HepG2 (cell line): ENCODE data around the gene FGGY. TPM values are rescaled to one million over a fixed set of nuclear protein-coding genes. Genes with fewer than 3 reads are reported as not detected.

Experiments
- ARNT2 ChIP-seq: sonication (generic); formaldehyde crosslinking; IDR thresholded peaks from 2 replicates; pipeline ENCODE4 v1.8.0; 2022; ENCODE audit warnings: mild to moderate bottlenecking, low read depth, missing genetic modification reagents, moderate library complexity
- BORCS8-MEF2B ChIP-seq: sonication (generic); formaldehyde crosslinking; IDR thresholded peaks from 2 replicates; pipeline ENCODE4 v1.8.0; 2022; ENCODE audit warnings: mild to moderate bottlenecking, missing genetic modification reagents
- CEBPG ChIP-seq: IDR thresholded peaks from 2 replicates; pipeline ENCODE4 v1.6.1; 2016
- CREB1 ChIP-seq, 2 experiments: fragments of 450-650 bp in 1 of 2; IDR thresholded peaks; 2 replicates each; pipeline ENCODE4 v1.6.1; 2016 to 2017; ENCODE audit warnings: control low read depth in 1 of 2, mild to moderate bottlenecking in 1 of 2, missing compliant biosample characterization in 1 of 2, missing genetic modification characterization in 1 of 2
- ELF3 ChIP-seq: IDR thresholded peaks from 2 replicates; pipeline ENCODE4 v1.6.1; 2016; ENCODE audit warnings: missing genetic modification reagents, missing compliant biosample characterization
- ETV6 ChIP-seq: sonication (generic); formaldehyde crosslinking; conservative IDR thresholded peaks from 2 replicates; pipeline ENCODE4 v1.4.0; 2020; ENCODE audit warnings: missing genetic modification reagents
- JUN ChIP-seq: sonication (generic); formaldehyde crosslinking; IDR thresholded peaks from 2 replicates; pipeline ENCODE4 v1.4.0; 2020; ENCODE audit warnings: mild to moderate bottlenecking, missing genetic modification reagents
- MIXL1 ChIP-seq: IDR thresholded peaks from 2 replicates; pipeline ENCODE4 v1.6.1; 2016
- NAIF1 ChIP-seq: sonication (generic); formaldehyde crosslinking; IDR thresholded peaks from 2 replicates; pipeline ENCODE4 v1.5.0; 2020; ENCODE audit warnings: mild to moderate bottlenecking, missing genetic modification reagents, borderline replicate concordance
- PBX2 ChIP-seq: IDR thresholded peaks from 2 replicates; pipeline ENCODE4 v1.6.1; 2016; ENCODE audit warnings: control low read depth
- RARA ChIP-seq: IDR thresholded peaks from 2 replicates; pipeline ENCODE4 v1.6.1; 2016; ENCODE audit warnings: missing genetic modification reagents, missing compliant biosample characterization
- RBM39 ChIP-seq: fragments of 200-400 bp; formaldehyde crosslinking; IDR thresholded peaks from one replicate; pipeline ENCODE4 v1.6.1; 2018; ENCODE audit warnings: antibody characterized with exemption, mild to moderate bottlenecking, low read depth, low read length; ENCODE audit not compliant: poor library complexity, severe bottlenecking
- SAP130 ChIP-seq: IDR thresholded peaks from 2 replicates; pipeline ENCODE4 v1.6.1; 2016; ENCODE audit warnings: low read depth
- SMAD3 ChIP-seq: sonication (generic); formaldehyde crosslinking; IDR thresholded peaks from 2 replicates; pipeline ENCODE4 v1.4.0; 2020; ENCODE audit warnings: missing genetic modification reagents
- ZBTB21 ChIP-seq: sonication (generic); formaldehyde crosslinking; IDR thresholded peaks from 2 replicates; pipeline ENCODE4 v1.4.0; 2020; ENCODE audit warnings: missing genetic modification reagents
- ZBTB34 ChIP-seq: sonication (generic); formaldehyde crosslinking; IDR thresholded peaks from 2 replicates; pipeline ENCODE4 v1.8.0; 2022; ENCODE audit warnings: mild to moderate bottlenecking, missing genetic modification reagents
- ZBTB49 ChIP-seq: sonication (generic); formaldehyde crosslinking; IDR thresholded peaks from 2 replicates; pipeline ENCODE4 v1.4.0; 2020; ENCODE audit warnings: missing genetic modification reagents, borderline replicate concordance
- ZBTB7B ChIP-seq: sonication (generic); formaldehyde crosslinking; IDR thresholded peaks from 2 replicates; pipeline ENCODE4 v1.4.0; 2020; ENCODE audit warnings: missing genetic modification reagents
- ZMYM3 ChIP-seq: sonication (generic); formaldehyde crosslinking; IDR thresholded peaks from 2 replicates; pipeline ENCODE4 v1.5.1; 2020; ENCODE audit warnings: mild to moderate bottlenecking, missing genetic modification reagents
- ZNF331 ChIP-seq: sonication (generic); formaldehyde crosslinking; IDR thresholded peaks from 2 replicates; pipeline ENCODE4 v1.4.0; 2020; ENCODE audit warnings: missing genetic modification reagents
- ZNF414 ChIP-seq: sonication (generic); formaldehyde crosslinking; IDR thresholded peaks from 2 replicates; pipeline ENCODE4 v1.5.0; 2020; ENCODE audit warnings: missing genetic modification reagents
- ZNF431 ChIP-seq: sonication (generic); formaldehyde crosslinking; IDR thresholded peaks from 2 replicates; pipeline ENCODE4 v1.9.0; 2022; ENCODE audit warnings: missing genetic modification reagents, low read depth, mild to moderate bottlenecking, borderline replicate concordance
- ZNF597 ChIP-seq: sonication (generic); formaldehyde crosslinking; IDR thresholded peaks from 2 replicates; pipeline ENCODE4 v1.5.0; 2020; ENCODE audit warnings: missing genetic modification reagents
- ZNF615 ChIP-seq: sonication (generic); formaldehyde crosslinking; IDR thresholded peaks from 2 replicates; pipeline ENCODE4 v1.5.0; 2020; ENCODE audit warnings: mild to moderate bottlenecking, missing genetic modification reagents, borderline replicate concordance
- ZNF672 ChIP-seq: sonication (generic); formaldehyde crosslinking; IDR thresholded peaks from 2 replicates; pipeline ENCODE4 v1.8.1; 2022; ENCODE audit warnings: missing genetic modification reagents
- ZNF674 ChIP-seq: sonication (generic); formaldehyde crosslinking; IDR thresholded peaks from 2 replicates; pipeline ENCODE4 v1.5.0; 2020; ENCODE audit warnings: low read depth, mild to moderate bottlenecking, missing genetic modification reagents
- ZNF724P ChIP-seq: sonication (generic); formaldehyde crosslinking; IDR thresholded peaks from 2 replicates; pipeline ENCODE4 v1.8.0; 2022; ENCODE audit warnings: missing genetic modification reagents, borderline replicate concordance
- polyA plus RNA-seq, 8 experiments: library from polyadenylated mRNA; depleted of rRNA in 3 of 8; stranded (reverse) in 7 of 8; unstranded in 1 of 8; fragments of >200 nt; fragmentation: Illumina TruSeq in 4 of 8; extraction: Trizol in 4 of 8; gene quantifications; 2 replicates each; pipeline versions ENCODE4 v1.2.1 to v1.2.3, GENCODE V29; 2011 to 2016; ENCODE audit warnings: low read depth in 4 of 8, missing spikeins in 1 of 8, mixed read lengths in 1 of 8; ENCODE audit not compliant: insufficient read depth in 1 of 8
- total RNA-seq, 5 experiments: library from RNA; depleted of rRNA; stranded (reverse); fragments of >200 nt; fragmentation: Illumina TruSeq; extraction: Trizol; gene quantifications; 2 replicates each; pipeline ENCODE4 v1.2.3, GENCODE V29; 2016; ENCODE audit warnings: low read depth in 1 of 5

Gene FGGY
- total and polyA plus RNA-seq, 2 of the 13 experiments (the other 11 are each of a cell fraction or from before 2014, with no cell fraction given), result 15.7 to 27.5 TPM

- no peak for TF ChIP-seq ZBTB49 (CRISPR knock-in tag)
- 0 out of 2 replicates have a peak, but pooled peaks have one; percentile 40 for TF ChIP-seq SMAD3 (CRISPR knock-in tag)
- TF ChIP-seq RARA (CRISPR knock-in tag), result peak; percentile 22; the same call in 1 of the 2 replicates
- TF ChIP-seq ELF3 (CRISPR knock-in tag), result no peak
- no peak for TF ChIP-seq NAIF1 (CRISPR knock-in tag)
- TF ChIP-seq ZNF672 (CRISPR knock-in tag), result no peak
- no peak for TF ChIP-seq ZBTB34 (CRISPR knock-in tag)
- TF ChIP-seq ETV6 (CRISPR knock-in tag), result no peak
- TF ChIP-seq ZNF597, result no peak
- no peak for TF ChIP-seq ZNF615 (CRISPR knock-in tag)
- TF ChIP-seq ZBTB21, result peak; percentile 25; the same call in 1 of the 2 replicates
- TF ChIP-seq RBM39, result no peak
- no peak for TF ChIP-seq ZMYM3 (CRISPR knock-in tag)
- peak; percentile 42; the same call in 1 of the 2 replicates for TF ChIP-seq JUN
- TF ChIP-seq ZNF431, result no peak
- TF ChIP-seq ZNF724P (CRISPR knock-in tag), result no peak
- TF ChIP-seq MIXL1 (CRISPR knock-in tag), result no peak
- peak; percentile 16; the same call in 1 of the 2 replicates for TF ChIP-seq ZNF331
- no peak for TF ChIP-seq ZNF414 (CRISPR knock-in tag)
- TF ChIP-seq CREB1 (IDR thresholded peaks at IDR 0.05), result peak; percentile 69
- TF ChIP-seq CREB1 (CRISPR knock-in tag; IDR thresholded peaks at IDR 0.05), result peak; percentile 79
- peak; percentile 93 for TF ChIP-seq CEBPG (CRISPR knock-in tag)
- no peak for TF ChIP-seq ZBTB7B (CRISPR knock-in tag)
- TF ChIP-seq PBX2, result no peak
- no peak for TF ChIP-seq ZNF674 (CRISPR knock-in tag)
- TF ChIP-seq BORCS8-MEF2B (CRISPR knock-in tag), result no peak
- peak; percentile 20; the same call in 1 of the 2 replicates for TF ChIP-seq ARNT2 (CRISPR knock-in tag)
- peak; percentile 37; the same call in 1 of the 2 replicates for TF ChIP-seq SAP130 (CRISPR knock-in tag)
These were observed 253.0 kb downstream of the FGGY start (continued) for GRCh38 chr1:59549903-59550302.
